Fibroblast of villous mesenchyme (primary cell): ENCODE data around the gene FOXE1. TPM values are rescaled to one million over a fixed set of nuclear protein-coding genes. Genes with fewer than 3 reads are reported as not detected.
A peak's percentile ranks its signal among the peaks of the same experiment; 100 is the strongest.

Experiments
- DNase-seq: peaks from one replicate; pipeline ENCODE4 v3.0.0-alpha.2; 2010; ENCODE audit warnings: low read depth
- H3K4me3 ChIP-seq: 2 replicates; pipeline ENCODE4 v1.5.1; 2011; ENCODE audit warnings: low read depth, mild to moderate bottlenecking, low read length
- total RNA-seq: library from RNA; depleted of rRNA; stranded (reverse); fragments of >200 nt; gene quantifications from 2 replicates; pipeline ENCODE4 v1.2.3, GENCODE V29; 2012
- TF ChIP-seq, protein P1 (sequence below): IDR thresholded peaks from 2 replicates; pipeline ENCODE4 v1.5.1; 2012; ENCODE audit warnings: low read depth, mild to moderate bottlenecking, low read length; ENCODE audit not compliant: insufficient read depth

The FOXE1 gene
- total RNA-seq, 1 donor = under 0.01 TPM

GRCh38 chr9:97851446-97851883 is 1.6 kb upstream of the FOXE1 start:
- TF ChIP-seq, protein P1, sequence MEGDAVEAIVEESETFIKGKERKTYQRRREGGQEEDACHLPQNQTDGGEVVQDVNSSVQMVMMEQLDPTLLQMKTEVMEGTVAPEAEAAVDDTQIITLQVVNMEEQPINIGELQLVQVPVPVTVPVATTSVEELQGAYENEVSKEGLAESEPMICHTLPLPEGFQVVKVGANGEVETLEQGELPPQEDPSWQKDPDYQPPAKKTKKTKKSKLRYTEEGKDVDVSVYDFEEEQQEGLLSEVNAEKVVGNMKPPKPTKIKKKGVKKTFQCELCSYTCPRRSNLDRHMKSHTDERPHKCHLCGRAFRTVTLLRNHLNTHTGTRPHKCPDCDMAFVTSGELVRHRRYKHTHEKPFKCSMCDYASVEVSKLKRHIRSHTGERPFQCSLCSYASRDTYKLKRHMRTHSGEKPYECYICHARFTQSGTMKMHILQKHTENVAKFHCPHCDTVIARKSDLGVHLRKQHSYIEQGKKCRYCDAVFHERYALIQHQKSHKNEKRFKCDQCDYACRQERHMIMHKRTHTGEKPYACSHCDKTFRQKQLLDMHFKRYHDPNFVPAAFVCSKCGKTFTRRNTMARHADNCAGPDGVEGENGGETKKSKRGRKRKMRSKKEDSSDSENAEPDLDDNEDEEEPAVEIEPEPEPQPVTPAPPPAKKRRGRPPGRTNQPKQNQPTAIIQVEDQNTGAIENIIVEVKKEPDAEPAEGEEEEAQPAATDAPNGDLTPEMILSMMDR = no peak
- no peak overlapping the region for H3K4me3 ChIP-seq
- no peak for DNase-seq

- DNase-seq = no peak
- no peak overlapping the region for H3K4me3 ChIP-seq
- TF ChIP-seq, protein P1 = no peak
Observed at GRCh38 chr9:97852001-97852398, 1.0 kb upstream of the FOXE1 start.

GRCh38 chr9:97852399-97853055 is 499 bp upstream of the FOXE1 start:
- DNase-seq = no peak
- H3K4me3 ChIP-seq = no peak overlapping the region
- TF ChIP-seq, protein P1 = no peak

GRCh38 chr9:97853844-97854695 is 1.0 kb downstream of the FOXE1 start:
- TF ChIP-seq, protein P1 = no peak
- peak; percentile 10 for DNase-seq
- H3K4me3 ChIP-seq = peak overlapping the region; percentile 37

DNA sequence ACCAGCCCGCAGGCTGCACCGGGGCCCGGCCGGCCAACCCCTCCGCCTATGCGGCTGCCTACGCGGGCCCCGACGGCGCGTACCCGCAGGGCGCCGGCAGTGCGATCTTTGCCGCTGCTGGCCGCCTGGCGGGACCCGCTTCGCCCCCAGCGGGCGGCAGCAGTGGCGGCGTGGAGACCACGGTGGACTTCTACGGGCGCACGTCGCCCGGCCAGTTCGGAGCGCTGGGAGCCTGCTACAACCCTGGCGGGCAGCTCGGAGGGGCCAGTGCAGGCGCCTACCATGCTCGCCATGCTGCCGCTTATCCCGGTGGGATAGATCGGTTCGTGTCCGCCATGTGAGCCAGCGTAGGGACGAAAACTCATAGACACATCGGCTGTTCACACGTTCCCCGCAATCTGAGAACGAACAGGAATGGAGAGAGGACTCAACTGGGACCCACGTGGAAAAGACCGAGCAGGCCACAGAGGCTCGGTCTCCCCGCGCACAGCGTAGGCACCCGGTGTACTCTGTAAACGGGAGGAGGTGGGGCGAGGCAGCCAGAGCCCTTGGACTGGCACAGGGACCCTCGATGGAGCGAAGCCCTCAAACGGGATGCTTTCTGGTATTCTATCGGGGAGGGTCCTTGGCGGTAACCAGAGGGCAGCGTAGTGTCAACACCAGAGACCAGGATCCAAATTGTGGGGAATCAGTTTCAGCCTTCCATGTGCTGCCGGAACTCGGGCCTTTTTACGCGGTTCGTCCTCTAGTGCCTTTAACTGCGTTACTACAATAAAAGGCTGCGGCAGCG is 1.9 kb downstream of the FOXE1 start:
- no peak overlapping the region for H3K4me3 ChIP-seq
- DNase-seq = no peak

GRCh38 chr9:97855486-97855875 is 2.5 kb downstream of the FOXE1 start:
- DNase-seq = no peak
- TF ChIP-seq, protein P1 = no peak

More for the DNA sequence above, 1.9 kb downstream of the FOXE1 start:
- TF ChIP-seq, protein P1 = no peak

More at GRCh38 chr9:97855486-97855875, 2.5 kb downstream of the FOXE1 start:
- no peak overlapping the region for H3K4me3 ChIP-seq
